Nephron (organoid): Measurements from ENCODE around the gene XCR1.

Source experiments
- H3K27ac Mint-ChIP-seq, 3 experiments: 2 replicates each; pipeline ENCODE4 v1.8.0; 2020; ENCODE audit warnings: mixed read lengths in 3 of 3, mild to moderate bottlenecking in 2 of 3, moderate library complexity in 1 of 3
- H3K27me3 Mint-ChIP-seq: 2 replicates; pipeline ENCODE4 v1.8.0; 2021; ENCODE audit warnings: low read depth, mild to moderate bottlenecking, moderate library complexity, mixed read lengths
- H3K36me3 Mint-ChIP-seq: 2 replicates; pipeline ENCODE4 v1.8.0; 2020; ENCODE audit warnings: low read depth, mixed read lengths
- H3K4me1 Mint-ChIP-seq: 2 replicates; pipeline ENCODE4 v1.8.0; 2020; ENCODE audit warnings: mixed read lengths
- H3K4me3 Mint-ChIP-seq, 3 experiments: 2 replicates each; pipeline ENCODE4 v1.8.0; 2020; ENCODE audit warnings: mild to moderate bottlenecking in 3 of 3, mixed read lengths in 3 of 3, moderate library complexity in 2 of 3
- H3K9me3 Mint-ChIP-seq: 2 replicates; pipeline ENCODE4 v1.8.0; 2020; ENCODE audit warnings: mixed read lengths
- TF ChIP-seq, protein P1 (sequence below), 3 experiments: fragments of 200-600 bp; sonication (generic); IDR thresholded peaks; one replicate each; pipeline ENCODE4 v1.5.0; 2021; ENCODE audit warnings: antibody characterized with exemption in 3 of 3; ENCODE audit not compliant: unreplicated experiment in 3 of 3

Gene XCR1

DNA sequence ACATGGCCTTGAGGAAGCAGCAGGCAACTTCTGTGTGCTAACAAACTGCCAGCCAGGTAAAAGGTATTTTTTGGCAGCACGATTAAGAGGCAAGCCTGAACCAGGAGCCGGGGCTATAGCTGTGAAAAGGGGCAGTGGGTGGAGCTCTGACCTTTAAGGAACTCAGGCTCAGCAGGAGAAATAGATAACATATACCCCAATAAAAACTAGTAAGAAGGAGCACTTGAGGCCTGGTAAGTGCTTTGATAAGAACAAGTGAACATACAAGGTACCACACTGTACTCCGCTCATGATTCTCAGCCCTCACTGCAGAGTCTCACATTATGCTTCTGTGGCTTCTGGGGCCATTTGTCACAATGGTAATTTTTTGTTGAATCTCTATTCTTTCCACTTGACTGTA lies 37.1 kb downstream of the XCR1 start:
- Mint-ChIP-seq H3K4me3 (no peak overlapping the region), H3K27me3 (no peaks in the 10 kb centered on the region), H3K27ac (no peak overlapping the region)

DNA sequence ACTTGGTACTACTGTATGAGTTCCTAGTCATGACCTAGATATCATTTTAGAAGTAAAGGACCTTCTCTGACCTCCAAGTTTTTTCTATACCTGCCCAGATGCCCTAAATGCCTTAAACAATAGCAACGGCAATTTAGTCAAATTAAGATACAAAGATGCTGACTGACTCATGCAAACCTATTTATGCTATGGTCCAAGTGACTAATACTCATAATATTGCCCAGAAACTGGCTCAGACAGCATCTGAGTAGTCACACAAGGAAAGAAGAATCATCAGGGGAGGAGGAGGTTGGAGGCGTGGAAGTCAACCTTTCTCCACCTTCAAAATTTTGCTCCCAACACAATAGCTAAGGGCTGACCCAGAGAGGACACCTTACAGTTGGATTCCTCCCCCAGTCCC lies 38.5 kb downstream of the XCR1 start:
- Mint-ChIP-seq H3K27me3 (no peaks in the 10 kb centered on the region), H3K4me3 (no peak overlapping the region), H3K9me3 (no peaks in the 10 kb centered on the region), H3K4me1 (peaks cover 76% of the 10 kb centered on the region), H3K36me3 (no peaks in the 10 kb centered on the region), H3K27ac (no peak overlapping the region)
- TF ChIP-seq, protein P1, sequence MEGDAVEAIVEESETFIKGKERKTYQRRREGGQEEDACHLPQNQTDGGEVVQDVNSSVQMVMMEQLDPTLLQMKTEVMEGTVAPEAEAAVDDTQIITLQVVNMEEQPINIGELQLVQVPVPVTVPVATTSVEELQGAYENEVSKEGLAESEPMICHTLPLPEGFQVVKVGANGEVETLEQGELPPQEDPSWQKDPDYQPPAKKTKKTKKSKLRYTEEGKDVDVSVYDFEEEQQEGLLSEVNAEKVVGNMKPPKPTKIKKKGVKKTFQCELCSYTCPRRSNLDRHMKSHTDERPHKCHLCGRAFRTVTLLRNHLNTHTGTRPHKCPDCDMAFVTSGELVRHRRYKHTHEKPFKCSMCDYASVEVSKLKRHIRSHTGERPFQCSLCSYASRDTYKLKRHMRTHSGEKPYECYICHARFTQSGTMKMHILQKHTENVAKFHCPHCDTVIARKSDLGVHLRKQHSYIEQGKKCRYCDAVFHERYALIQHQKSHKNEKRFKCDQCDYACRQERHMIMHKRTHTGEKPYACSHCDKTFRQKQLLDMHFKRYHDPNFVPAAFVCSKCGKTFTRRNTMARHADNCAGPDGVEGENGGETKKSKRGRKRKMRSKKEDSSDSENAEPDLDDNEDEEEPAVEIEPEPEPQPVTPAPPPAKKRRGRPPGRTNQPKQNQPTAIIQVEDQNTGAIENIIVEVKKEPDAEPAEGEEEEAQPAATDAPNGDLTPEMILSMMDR (IDR thresholded peaks at IDR 0.05; ENCODE audit: unreplicated experiment in 3 of 3): no peak

More for the DNA sequence above, 37.1 kb downstream of the XCR1 start:
- Mint-ChIP-seq H3K36me3 (no peaks in the 10 kb centered on the region), H3K9me3 (no peaks in the 10 kb centered on the region), H3K4me1 (peaks cover 64% of the 10 kb centered on the region)
- TF ChIP-seq, protein P1 (IDR thresholded peaks at IDR 0.05; ENCODE audit: unreplicated experiment in 3 of 3): no peak

DNA sequence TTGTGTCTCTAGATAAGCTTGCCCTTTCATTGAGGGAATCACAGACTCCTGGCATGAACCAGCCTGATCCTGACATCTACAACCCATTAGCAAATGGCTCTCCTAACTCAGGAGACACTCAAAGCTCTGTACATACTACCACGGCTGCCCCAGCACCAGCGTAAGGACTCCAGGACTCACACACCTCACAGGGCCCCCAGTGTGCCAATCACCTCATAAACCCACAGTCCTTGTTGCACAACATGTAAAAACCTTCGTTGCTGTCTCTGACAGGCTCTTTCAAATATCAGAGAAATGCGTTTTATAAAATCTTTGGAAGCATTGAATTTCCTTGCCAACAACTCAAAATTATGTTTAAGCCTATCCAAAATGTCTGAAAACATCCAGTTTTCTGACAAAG lies 38.9 kb downstream of the XCR1 start:
- Mint-ChIP-seq H3K9me3 (no peaks in the 10 kb centered on the region), H3K4me1 (peaks cover 77% of the 10 kb centered on the region), H3K4me3 (no peak overlapping the region), H3K36me3 (no peaks in the 10 kb centered on the region), H3K27ac (peak overlapping the region in 1 of 3 experiments; percentile 87), H3K27me3 (no peaks in the 10 kb centered on the region)
- TF ChIP-seq, protein P1 (IDR thresholded peaks at IDR 0.05; ENCODE audit: unreplicated experiment in 3 of 3): no peak

DNA sequence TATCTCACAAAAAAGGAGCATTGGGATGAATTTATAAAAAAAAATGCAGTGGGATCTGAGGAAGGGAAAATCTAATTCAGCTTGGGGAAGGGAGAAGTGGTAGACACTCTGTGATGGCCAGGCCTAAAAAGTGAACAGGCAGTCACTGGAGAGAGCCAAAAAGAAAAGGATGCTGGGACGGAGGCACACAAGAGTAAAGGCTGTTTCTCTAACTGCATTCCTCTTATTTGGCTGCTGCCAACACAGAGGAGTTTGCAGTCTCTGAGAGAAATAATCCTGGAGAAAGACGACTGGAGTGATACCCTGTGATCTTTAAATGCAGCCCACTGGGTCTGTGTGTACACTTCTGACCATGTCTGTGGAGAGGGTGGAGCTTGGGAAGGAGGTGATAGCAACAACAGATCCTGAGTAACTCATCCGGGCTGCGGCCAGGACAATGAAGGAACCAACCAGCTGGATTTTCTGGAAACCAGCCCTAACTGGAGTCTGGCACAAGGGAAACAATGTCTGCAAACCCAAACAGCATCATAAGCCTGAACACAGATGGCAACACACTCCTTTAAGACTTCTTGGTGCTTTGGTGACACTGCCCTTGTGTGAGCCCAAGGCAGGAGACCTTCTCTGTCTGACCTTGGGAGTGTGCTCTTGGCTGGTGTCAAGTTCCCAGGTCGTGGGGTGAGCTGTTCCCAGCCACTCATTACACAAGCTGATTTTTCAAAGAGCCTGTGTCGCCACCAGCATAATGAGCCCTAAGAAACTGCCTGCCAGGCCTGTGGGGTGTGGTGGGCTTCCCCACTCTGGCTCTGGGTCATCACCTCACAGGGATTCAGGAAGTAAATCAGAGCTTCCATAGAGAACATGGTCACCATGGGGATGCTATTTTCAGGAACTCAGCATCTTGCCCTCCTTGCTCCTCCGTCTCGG lies 39.7 kb downstream of the XCR1 start:
- Mint-ChIP-seq H3K27me3 (no peaks in the 10 kb centered on the region), H3K36me3 (peaks cover 5% of the 10 kb centered on the region), H3K4me3 (peak overlapping the region in 1 of 3 experiments; percentile 21), H3K4me1 (peaks cover 70% of the 10 kb centered on the region), H3K27ac (peak overlapping the region in 2 of 3 experiments; percentile 37 to 87), H3K9me3 (no peaks in the 10 kb centered on the region)
- TF ChIP-seq, protein P1 (IDR thresholded peaks at IDR 0.05; ENCODE audit: unreplicated experiment in 3 of 3): no peak

DNA sequence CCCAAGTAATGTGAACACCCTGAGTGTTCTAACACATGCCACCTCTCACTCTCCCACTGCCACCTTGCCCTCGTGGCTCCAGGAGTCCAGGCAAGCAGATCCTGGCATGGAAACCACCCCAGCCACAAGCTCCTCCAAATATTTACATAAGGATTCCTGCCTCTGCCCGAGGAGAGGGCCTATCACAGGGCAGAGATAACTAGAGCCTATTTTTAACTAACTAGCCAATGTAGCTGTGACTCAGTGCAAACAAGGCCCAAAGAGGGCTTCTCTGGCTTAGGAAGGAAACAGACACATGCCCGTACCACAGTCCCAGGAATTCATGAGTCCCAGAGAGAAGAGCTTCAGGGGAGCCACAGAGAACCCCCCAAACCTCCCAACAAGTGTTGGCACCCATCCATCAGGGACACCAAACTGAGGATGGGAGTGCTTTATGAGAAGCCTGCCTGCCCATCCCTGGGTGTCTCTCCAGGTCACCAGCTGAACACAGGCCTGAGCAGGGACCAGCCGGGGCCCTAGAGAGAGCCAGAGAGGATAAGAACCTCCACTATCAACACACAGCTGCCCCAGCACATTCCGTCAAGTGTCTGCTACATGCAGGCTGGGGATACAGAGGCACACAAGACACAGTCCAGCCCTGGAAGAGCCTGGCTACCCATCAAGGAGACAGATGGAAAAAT lies 40.8 kb downstream of the XCR1 start:
- peaks cover 6% of the 10 kb centered on the region for H3K36me3 Mint-ChIP-seq
- H3K4me1 Mint-ChIP-seq: peaks cover 58% of the 10 kb centered on the region
- no peaks in the 10 kb centered on the region for H3K27me3 Mint-ChIP-seq
- H3K9me3 Mint-ChIP-seq: no peaks in the 10 kb centered on the region
- H3K27ac Mint-ChIP-seq: peak overlapping the region in 1 of 3 experiments; percentile 87
- no peak overlapping the region for H3K4me3 Mint-ChIP-seq
- TF ChIP-seq, protein P1 (IDR thresholded peaks at IDR 0.05; ENCODE audit: unreplicated experiment in 3 of 3): no peak
